ENCODE results near the gene SCUBE1.
"Not testable (repeated sequence)": the region's sequence is repeated elsewhere in the genome, so short reads cannot be mapped to it uniquely, and the experiment has no call there.

DNA sequence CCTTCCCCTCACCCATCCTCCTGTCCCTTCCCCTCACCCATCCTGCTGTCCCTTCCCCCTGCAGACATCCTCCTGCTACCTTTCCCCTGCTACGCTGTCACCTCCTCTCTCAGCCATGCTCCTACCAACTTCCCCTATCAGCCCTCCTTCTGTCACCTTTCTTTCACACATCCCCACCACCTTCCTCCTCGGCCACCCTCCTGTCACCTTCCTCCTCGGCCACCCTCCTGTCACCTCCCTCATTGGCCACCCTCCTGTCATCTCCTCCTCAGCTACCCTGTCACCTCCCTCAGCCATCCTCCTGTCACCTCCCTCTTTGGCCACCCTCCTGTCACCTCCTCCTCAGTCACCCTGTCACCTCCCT, 62.7 kb downstream of the SCUBE1 start:
- not testable (repeated sequence) for TF ChIP-seq CTCF (IDR thresholded peaks at IDR 0.05); POLR2AphosphoS5 (IDR thresholded peaks at IDR 0.05; ENCODE audit: low read depth, low read length)
- TF ChIP-seq, protein P1, sequence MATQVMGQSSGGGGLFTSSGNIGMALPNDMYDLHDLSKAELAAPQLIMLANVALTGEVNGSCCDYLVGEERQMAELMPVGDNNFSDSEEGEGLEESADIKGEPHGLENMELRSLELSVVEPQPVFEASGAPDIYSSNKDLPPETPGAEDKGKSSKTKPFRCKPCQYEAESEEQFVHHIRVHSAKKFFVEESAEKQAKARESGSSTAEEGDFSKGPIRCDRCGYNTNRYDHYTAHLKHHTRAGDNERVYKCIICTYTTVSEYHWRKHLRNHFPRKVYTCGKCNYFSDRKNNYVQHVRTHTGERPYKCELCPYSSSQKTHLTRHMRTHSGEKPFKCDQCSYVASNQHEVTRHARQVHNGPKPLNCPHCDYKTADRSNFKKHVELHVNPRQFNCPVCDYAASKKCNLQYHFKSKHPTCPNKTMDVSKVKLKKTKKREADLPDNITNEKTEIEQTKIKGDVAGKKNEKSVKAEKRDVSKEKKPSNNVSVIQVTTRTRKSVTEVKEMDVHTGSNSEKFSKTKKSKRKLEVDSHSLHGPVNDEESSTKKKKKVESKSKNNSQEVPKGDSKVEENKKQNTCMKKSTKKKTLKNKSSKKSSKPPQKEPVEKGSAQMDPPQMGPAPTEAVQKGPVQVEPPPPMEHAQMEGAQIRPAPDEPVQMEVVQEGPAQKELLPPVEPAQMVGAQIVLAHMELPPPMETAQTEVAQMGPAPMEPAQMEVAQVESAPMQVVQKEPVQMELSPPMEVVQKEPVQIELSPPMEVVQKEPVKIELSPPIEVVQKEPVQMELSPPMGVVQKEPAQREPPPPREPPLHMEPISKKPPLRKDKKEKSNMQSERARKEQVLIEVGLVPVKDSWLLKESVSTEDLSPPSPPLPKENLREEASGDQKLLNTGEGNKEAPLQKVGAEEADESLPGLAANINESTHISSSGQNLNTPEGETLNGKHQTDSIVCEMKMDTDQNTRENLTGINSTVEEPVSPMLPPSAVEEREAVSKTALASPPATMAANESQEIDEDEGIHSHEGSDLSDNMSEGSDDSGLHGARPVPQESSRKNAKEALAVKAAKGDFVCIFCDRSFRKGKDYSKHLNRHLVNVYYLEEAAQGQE (IDR thresholded peaks at IDR 0.05; ENCODE audit: insufficient read depth in 1 of 2, low read depth in 2 of 2, low read length in 1 of 2) = not testable (repeated sequence)
